GM19467 (cell line): Measurements from ENCODE around the gene TTC19.
"Not testable (repeated sequence)": the region's sequence is repeated elsewhere in the genome, so short reads cannot be mapped to it uniquely, and the experiment has no call there.

Experiments used
- ATAC-seq: cut with Tn5 transposase; IDR thresholded peaks from one replicate; pipeline ENCODE4 v1.9.1; 2021; ENCODE audit warnings: mild to moderate bottlenecking, moderate library complexity; ENCODE audit not compliant: unreplicated experiment

The TTC19 gene

DNA sequence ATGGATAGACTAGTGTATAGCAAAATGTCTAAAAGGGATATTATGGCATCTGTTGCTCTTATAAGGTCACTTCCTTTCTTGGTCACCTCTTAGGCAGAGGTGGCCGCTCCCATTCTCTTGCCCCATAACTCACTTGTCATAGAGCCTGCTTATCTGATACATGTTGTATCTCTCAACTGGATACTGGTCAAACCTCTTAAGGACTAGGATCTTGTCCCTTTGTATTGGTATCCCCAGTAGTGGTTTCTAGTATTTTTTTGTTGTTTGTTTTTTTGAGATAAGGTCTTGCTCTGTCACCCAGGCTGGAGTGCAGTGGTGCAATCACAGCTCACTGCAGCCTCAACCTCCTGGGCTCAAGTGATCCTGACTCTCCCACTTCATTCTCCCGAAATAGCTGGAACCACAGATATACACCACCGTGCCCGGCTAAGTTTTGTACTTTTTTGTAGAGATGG, 27.1 kb upstream of the TTC19 start:
- no peak for ATAC-seq

GRCh38 chr17:15973016-15973415, 26.6 kb upstream of the TTC19 start:
- no peak for ATAC-seq

GRCh38 chr17:15973834-15974233, 25.8 kb upstream of the TTC19 start:
- ATAC-seq, result no peak

GRCh38 chr17:15977894-15978293, 21.7 kb upstream of the TTC19 start:
- no peak for ATAC-seq

GRCh38 chr17:15978606-15979005, 21.0 kb upstream of the TTC19 start:
- ATAC-seq, result no peak

- ATAC-seq, result not testable (repeated sequence)
These were observed 20.6 kb upstream of the TTC19 start for GRCh38 chr17:15979013-15979412.

GRCh38 chr17:15981208-15981607, 18.4 kb upstream of the TTC19 start:
- ATAC-seq, result peak; percentile 70

- no peak for ATAC-seq
These were observed 17.7 kb upstream of the TTC19 start for GRCh38 chr17:15981646-15982580.

DNA sequence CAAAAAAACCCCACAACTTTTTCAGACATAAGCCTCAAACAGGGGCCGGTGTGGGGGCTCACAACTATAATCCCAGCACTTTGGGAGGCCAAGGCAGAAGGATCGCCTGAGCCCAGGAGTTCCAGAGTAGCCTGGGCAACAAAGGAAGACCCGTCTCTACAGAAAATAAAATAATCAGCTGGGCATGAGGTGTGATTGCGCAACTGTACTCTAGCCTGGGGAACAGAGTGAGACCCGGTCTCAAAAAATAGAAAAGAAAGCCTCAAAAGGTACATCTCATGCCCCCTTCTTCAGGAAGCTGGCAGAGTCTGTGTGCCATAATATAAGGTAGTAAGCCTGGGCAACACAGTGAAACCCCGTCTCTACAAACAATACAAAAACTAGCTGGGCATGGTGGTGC, 3.3 kb upstream of the TTC19 start:
- no peak for ATAC-seq

- ATAC-seq, result no peak
These were observed 1.5 kb upstream of the TTC19 start for GRCh38 chr17:15998031-15998562.

DNA sequence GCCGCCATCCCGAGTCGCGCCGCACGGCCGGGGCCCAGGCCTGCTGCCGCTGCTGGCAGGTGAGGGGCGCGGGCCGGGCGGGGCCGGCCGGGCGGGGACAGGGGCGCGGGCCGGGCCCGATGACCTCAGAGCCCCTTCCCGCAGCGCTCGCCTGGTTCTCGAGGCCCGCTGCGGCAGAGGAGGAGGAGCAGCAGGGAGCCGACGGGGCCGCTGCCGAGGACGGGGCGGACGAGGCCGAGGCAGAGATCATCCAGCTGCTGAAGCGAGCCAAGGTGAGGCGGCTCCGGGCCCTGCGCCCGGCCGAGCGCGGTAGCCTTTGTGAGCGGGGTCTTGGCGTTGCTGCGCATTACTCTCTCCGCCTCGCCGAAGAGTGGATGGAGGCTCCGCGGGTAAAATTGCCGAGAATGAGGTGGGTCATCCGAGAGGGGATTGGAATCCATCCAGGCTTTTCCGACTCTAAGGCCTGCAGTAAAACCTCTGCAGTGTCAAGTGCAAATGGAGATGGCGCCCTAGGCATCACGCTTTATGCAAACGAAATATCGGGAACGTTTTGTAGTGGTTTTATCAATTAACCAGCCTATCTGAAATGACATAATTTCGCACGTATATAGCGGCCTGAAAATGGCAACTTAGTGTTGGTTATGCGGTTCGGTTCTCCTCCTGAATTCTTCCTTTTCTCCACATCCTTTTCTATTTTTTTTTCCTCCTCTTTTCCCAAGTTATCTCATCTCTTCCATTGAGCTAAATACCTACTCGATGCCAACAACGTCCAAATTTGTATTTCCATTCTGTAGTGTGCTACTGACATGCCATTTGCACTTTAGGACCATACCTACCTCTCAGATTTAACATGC, 577 bp downstream of the TTC19 start:
- peak; percentile 20 for ATAC-seq

GRCh38 chr17:16001226-16001897, 1.7 kb downstream of the TTC19 start:
- ATAC-seq, result no peak

- no peak for ATAC-seq
These were observed 3.2 kb downstream of the TTC19 start for GRCh38 chr17:16002708-16003260.

DNA sequence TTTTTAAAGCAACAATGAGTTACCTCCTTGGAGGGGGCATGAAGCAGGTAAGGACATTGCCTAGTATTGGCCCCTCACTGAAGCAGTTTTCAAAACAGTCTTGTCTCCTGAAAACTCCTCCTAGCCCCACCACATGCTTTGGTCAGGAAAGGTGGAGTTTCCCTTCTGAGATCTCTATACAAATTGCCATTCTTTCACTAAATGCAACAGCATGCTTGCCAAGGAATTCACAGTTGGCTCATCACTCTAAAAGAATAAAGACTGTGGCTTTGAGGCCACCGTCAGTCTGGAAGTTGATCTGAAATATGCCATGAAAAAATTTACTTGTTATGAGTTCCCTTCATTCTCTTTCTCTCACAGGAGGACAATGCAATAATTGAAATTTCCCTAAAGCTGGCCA, 4.2 kb downstream of the TTC19 start:
- ATAC-seq, result no peak

DNA sequence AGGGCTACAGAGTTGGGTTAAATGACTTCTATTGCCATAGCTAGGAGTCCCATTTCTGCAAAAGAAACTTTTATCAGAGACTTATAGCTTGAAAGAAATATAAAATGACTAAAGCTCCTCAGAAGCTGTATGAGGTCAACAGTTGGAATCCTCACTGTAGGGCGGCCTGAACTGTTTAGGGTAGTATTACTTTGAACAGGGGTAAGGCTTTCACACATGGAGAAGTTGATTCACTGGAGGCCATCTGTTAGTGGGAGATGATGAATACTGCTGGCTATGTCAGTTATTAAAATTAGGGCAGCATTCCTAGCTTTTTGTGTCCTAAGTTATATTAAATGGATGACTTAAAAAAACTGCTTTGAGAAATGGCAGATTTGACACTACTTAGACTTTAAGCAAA, 6.0 kb downstream of the TTC19 start:
- ATAC-seq, result no peak

DNA sequence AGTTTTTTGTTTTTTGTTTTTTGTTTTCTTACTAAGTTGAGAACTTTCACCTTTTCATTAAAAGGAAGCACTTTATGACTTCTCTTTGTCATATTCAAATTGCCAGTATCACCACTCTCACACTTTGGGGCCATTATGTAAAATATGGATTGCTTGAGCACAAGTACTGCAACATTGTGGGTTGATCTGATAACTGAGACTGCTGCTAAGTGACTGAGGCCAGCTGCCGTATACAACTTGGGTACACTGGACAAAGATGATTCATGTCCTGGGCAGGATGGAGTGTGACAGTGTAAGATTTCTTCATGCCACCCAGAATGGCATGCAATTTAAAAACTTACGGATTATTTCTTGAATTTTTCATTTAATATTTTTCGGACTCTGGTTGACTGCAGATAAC, 7.8 kb downstream of the TTC19 start:
- no peak for ATAC-seq

DNA sequence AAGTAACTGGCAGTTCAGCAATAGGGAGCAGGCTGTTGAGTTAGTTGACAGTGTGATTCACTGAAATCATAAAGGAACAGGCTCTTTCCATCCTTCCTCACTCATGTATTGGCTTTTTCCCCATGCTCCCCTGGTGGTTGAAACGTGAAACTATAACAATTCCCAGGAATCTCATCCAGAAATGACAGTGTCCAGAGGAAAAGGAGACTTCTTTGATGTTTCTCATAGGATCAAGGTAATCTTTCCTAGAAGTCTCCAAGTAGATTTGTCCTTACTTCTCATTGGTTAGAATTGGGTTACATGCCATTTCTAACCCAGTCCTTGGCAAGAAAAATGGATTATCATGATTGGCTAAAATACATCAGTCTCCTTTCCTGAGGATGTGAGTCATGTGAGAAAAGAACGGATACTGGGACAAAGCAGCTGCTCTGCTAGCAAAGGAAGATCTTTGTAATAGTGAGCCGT, 14.4 kb downstream of the TTC19 start:
- ATAC-seq, result no peak

DNA sequence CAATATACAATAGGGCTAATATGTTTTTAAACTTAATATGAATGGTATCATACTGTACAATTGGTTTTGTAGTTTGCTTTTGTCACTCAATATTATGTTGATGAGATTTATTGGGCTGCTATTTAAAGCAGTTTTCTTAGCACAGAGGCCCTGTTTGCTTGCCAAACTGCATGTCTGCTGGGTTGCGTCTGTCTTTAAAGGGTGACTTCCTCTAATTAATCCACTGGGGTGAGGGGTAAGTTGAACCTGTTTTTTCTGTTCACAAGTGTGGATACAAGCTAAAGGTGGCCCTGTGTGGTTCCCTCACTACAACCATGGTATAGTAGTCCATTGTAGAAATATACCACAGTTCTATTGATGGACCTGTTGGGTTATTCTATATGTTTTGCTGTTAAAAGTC, 19.7 kb downstream of the TTC19 start:
- ATAC-seq, result no peak

DNA sequence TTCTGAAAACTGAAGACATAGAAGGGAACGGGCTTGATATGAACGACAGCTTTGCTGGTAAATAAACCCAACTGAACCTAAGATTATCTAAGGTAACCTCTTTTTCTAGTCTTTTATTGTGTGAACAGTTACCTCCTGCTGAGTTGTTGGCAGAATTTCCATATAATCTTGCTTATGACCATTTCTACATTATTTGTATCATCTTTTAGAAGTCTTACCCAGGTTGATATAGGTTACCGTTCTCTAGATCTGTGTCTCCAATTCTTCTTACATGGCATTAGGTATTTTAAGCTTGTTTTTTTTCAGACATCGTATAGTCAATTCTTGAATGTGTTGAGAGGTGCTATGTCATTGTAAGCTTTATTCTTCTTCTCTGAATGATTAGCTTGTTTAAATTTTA, 24.3 kb downstream of the TTC19 start:
- no peak for ATAC-seq

DNA sequence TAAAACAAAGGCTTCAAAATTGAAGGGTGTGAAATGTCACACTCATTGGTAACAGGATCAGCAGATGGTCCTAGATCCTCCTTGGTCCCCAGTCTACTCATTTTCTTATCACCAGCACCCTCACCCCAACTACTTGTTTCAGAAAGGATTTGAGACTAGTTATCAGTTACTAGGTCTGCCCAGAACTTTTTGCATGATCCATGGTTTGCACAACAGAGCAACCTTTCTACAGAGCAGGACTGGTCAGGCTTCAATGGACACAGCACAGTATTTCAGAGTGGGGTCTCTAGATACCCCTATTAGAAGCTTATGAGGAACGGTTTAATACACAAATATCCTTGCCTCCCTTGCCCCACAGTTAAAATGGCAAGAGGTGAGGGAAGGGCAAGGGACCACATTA, 25.6 kb downstream of the TTC19 start:
- no peak for ATAC-seq

- ATAC-seq, result no peak
These were observed 27.3 kb downstream of the TTC19 start for GRCh38 chr17:16026895-16027294.
